ENCODE data around the gene BICD2. TPM values are rescaled to one million over a fixed set of nuclear protein-coding genes. Genes with fewer than 3 reads are reported as not detected.

The BICD2 gene
- total and polyA plus RNA-seq, 9 of the 15 experiments (the other 6 are each of a cell fraction or from before 2014, with no cell fraction given) = 3.6 to 23.4 (median 11.8) TPM

- Histone ChIP-seq H3K9ac (ENCODE audit: insufficient read depth in 1 of 2, low read depth in 2 of 2, low read length in 2 of 2) (no peak overlapping the region), H3K27me3 (ENCODE audit: control insufficient read depth in 2 of 2, insufficient read depth in 2 of 2, low read length in 2 of 2) (no peaks in the 10 kb centered on the region), H3K79me2 (ENCODE audit: control insufficient read depth, insufficient read depth, low read length) (peaks cover 22% of the 10 kb centered on the region), H2AFZ (ENCODE audit: low read depth, low read length) (no peak overlapping the region), H3K4me3 (no peak overlapping the region), H3K9me3 (replicated peaks; ENCODE audit: control insufficient read depth, insufficient read depth, low read depth, low read length) (no peaks in the 10 kb centered on the region), H3K4me2 (ENCODE audit: insufficient read depth, low read length) (no peak overlapping the region), H3K27ac (ENCODE audit: extremely low read depth, low read depth, low read length) (no peak overlapping the region), H3K9me1 (ENCODE audit: control insufficient read depth, insufficient read depth, low read length) (no peaks in the 10 kb centered on the region), H3K4me1 (replicated peaks in 1 of 2; ENCODE audit: control insufficient read depth in 2 of 2, insufficient read depth in 2 of 2, low read length in 2 of 2) (peaks cover 28 to 39% of the 10 kb centered on the region in 2 experiments), H4K20me1 (replicated peaks; ENCODE audit: control insufficient read depth, insufficient read depth, low read length) (peaks cover 15% of the 10 kb centered on the region), H3K36me3 (ENCODE audit: control insufficient read depth, insufficient read depth, low read length) (no peaks in the 10 kb centered on the region)
- no peak for ATAC-seq
- in situ Hi-C loops (cut with MboI) = no loop called here
- ChIA-PET POLR2A (interaction anchor here (0.6 kb wide), 2 partner anchors 20 to 522 kb away, joined by 3 read pairs; no protein-coding TSS in a partner anchor), CTCF (ENCODE audit: low intra/inter-chr PET ratio) (no interaction called here)
- 36% methylated on average over 8 of the region's 9 CpGs for WGBS (ENCODE audit: insufficient coverage, low coverage, missing lambda C conversion rate)
- intact Hi-C loops (cut with micrococcal nuclease) = no loop called here
- FAIRE-seq = no peak
- BruUV-seq (replicated peaks) = no TSS peak
- DNase-seq (ENCODE audit: extremely low read depth in 1 of 4, low spot score in 3 of 4) = no peak
- TF ChIP-seq LARP7 (IDR thresholded peaks at IDR 0.05) (no peak), GABPB2 (CRISPR knock-in tag; conservative IDR thresholded peaks at IDR 0.05) (no peak), TCF7L2 (IDR thresholded peaks at IDR 0.05; ENCODE audit: low read depth, low read length) (no peak), CREM (IDR thresholded peaks at IDR 0.05; ENCODE audit: low read depth) (no peak), PPARD (CRISPR knock-in tag; IDR thresholded peaks at IDR 0.05) (no peak), FOXM1 (IDR thresholded peaks at IDR 0.05; ENCODE audit: low read depth) (no peak), FOXM1 (CRISPR knock-in tag; IDR thresholded peaks at IDR 0.05; ENCODE audit: low read depth) (no peak), PURB (CRISPR knock-in tag; IDR thresholded peaks at IDR 0.05; ENCODE audit: low read depth) (no peak), ZNF354B (CRISPR knock-in tag; IDR thresholded peaks at IDR 0.05) (no peak), ZNF232 (CRISPR knock-in tag; IDR thresholded peaks at IDR 0.05) (no peak)
These were observed 2.7 kb upstream of the BICD2 start for GRCh38 chr9:92767066-92768054.
